Stimulated activated CD8-positive, alpha-beta memory T cell treated with anti-CD3 and anti-CD28 coated beads, Interleukin-12 subunit alpha, Interleukin-12 subunit beta, amount 100 ng/mL, for 4 hours (primary cell): ENCODE data around the gene LSM4.
A peak's percentile ranks its signal among the peaks of the same experiment; 100 is the strongest.

Experiments used
- DNase-seq: peaks from one replicate; pipeline ENCODE4 v3.0.0-alpha.2; 2020; ENCODE audit warnings: low read depth

Gene LSM4

GRCh38 chr19:18292810-18293641 lies 29.9 kb downstream of the LSM4 start:
- no peak for DNase-seq

- DNase-seq: no peak
Observed at GRCh38 chr19:18292462-18292809, 30.4 kb downstream of the LSM4 start.

GRCh38 chr19:18291590-18292461 lies 31.1 kb downstream of the LSM4 start:
- DNase-seq: peak; percentile 80

GRCh38 chr19:18291019-18291524 lies 31.8 kb downstream of the LSM4 start:
- DNase-seq: no peak

GRCh38 chr19:18290302-18291018 lies 32.4 kb downstream of the LSM4 start:
- DNase-seq: peak; percentile 76

- DNase-seq: no peak
Observed at GRCh38 chr19:18289471-18290301, 33.2 kb downstream of the LSM4 start.

GRCh38 chr19:18287836-18288772 lies 34.8 kb downstream of the LSM4 start:
- DNase-seq: no peak

GRCh38 chr19:18286973-18287635 lies 35.8 kb downstream of the LSM4 start:
- no peak for DNase-seq

GRCh38 chr19:18284712-18285360 lies 38.0 kb downstream of the LSM4 start:
- DNase-seq: no peak

- DNase-seq: no peak
Observed at GRCh38 chr19:18283338-18283737, 39.5 kb downstream of the LSM4 start.

- no peak for DNase-seq
Observed at GRCh38 chr19:18282788-18283141, 40.1 kb downstream of the LSM4 start.

GRCh38 chr19:18282021-18282787 lies 40.7 kb downstream of the LSM4 start:
- no peak for DNase-seq

- DNase-seq: peak; percentile 99
Observed at GRCh38 chr19:18281082-18282020, 41.5 kb downstream of the LSM4 start, which contains the start of gene JUND. Gene JUND, minus strand, starts transcription at chr19:18281622. Its CDS starts 138 bp downstream, at chr19:18281484.

GRCh38 chr19:18280247-18281081 lies 42.4 kb downstream of the LSM4 start:
- DNase-seq: peak; percentile 72

- peak; percentile 84 for DNase-seq
Observed at GRCh38 chr19:18279516-18280246, 43.2 kb downstream of the LSM4 start.

GRCh38 chr19:18279266-18279515 lies 43.7 kb downstream of the LSM4 start:
- DNase-seq: no peak
